Endodermal cell (in vitro differentiated cells): ENCODE data around the gene CBR3. TPM values are rescaled to one million over a fixed set of nuclear protein-coding genes. Genes with fewer than 3 reads are reported as not detected.
A peak's percentile ranks its signal among the peaks of the same experiment; 100 is the strongest.

Experiments
- DNase-seq: peaks from one replicate; pipeline ENCODE4 v3.0.0-alpha.2; 2017
- H3K27ac ChIP-seq: 2 replicates; pipeline ENCODE4 v1.5.1; 2013; ENCODE audit warnings: mild to moderate bottlenecking, low read depth, low read length, moderate library complexity
- H3K27me3 ChIP-seq: 2 replicates; pipeline ENCODE4 v1.6.1; 2013; ENCODE audit warnings: mild to moderate bottlenecking, low read length, moderate library complexity; ENCODE audit not compliant: insufficient read depth, control insufficient read depth, poor library complexity, severe bottlenecking
- H3K36me3 ChIP-seq: 2 replicates; pipeline ENCODE4 v1.7.0; 2013; ENCODE audit warnings: mild to moderate bottlenecking, low read length, moderate library complexity; ENCODE audit not compliant: control insufficient read depth, insufficient read depth
- H3K4me1 ChIP-seq: one replicate; pipeline ENCODE4 v1.7.0; 2013; ENCODE audit warnings: low read length; ENCODE audit not compliant: control insufficient read depth, insufficient read depth
- H3K4me3 ChIP-seq: 2 replicates; pipeline ENCODE4 v1.5.1; 2013; ENCODE audit warnings: mild to moderate bottlenecking, low read length, moderate library complexity
- H3K9ac ChIP-seq: 2 replicates; pipeline ENCODE4 v1.6.1; 2013; ENCODE audit warnings: mild to moderate bottlenecking, low read length, moderate library complexity; ENCODE audit not compliant: poor library complexity, severe bottlenecking; ENCODE audit errors: extremely low read depth
- H3K9me3 ChIP-seq: 2 replicates; pipeline ENCODE4 v1.6.1; 2013; ENCODE audit warnings: mild to moderate bottlenecking, low read length, moderate library complexity; ENCODE audit not compliant: control insufficient read depth
- H3K27ac Mint-ChIP-seq: 2 replicates; pipeline ENCODE4 v1.8.0; 2020; ENCODE audit warnings: mixed read lengths
- H3K27me3 Mint-ChIP-seq: 2 replicates; pipeline ENCODE4 v1.8.0; 2021; ENCODE audit warnings: mild to moderate bottlenecking, mixed read lengths; ENCODE audit not compliant: insufficient read depth
- H3K36me3 Mint-ChIP-seq: 2 replicates; pipeline ENCODE4 v1.8.0; 2020; ENCODE audit warnings: low read depth, mixed read lengths
- H3K4me1 Mint-ChIP-seq: 2 replicates; pipeline ENCODE4 v1.8.0; 2020; ENCODE audit warnings: mixed read lengths
- H3K4me3 Mint-ChIP-seq: 2 replicates; pipeline ENCODE4 v1.8.0; 2020; ENCODE audit warnings: mild to moderate bottlenecking, moderate library complexity, mixed read lengths
- H3K9me3 Mint-ChIP-seq: 2 replicates; pipeline ENCODE4 v1.8.0; 2020; ENCODE audit warnings: mild to moderate bottlenecking, mixed read lengths
- WGBS, 2 experiments: methylation state at CpG; one replicate each; pipeline versions ENCODE4 v1.1.5 to v1.1.7; 2013; ENCODE audit warnings: missing lambda C conversion rate in 2 of 2, mixed read lengths in 1 of 2; ENCODE audit not compliant: insufficient coverage in 1 of 2, insufficient read length in 1 of 2; 5-methylcytosine and 5-hydroxymethylcytosine counted together
- total RNA-seq, 2 donors: library from RNA; stranded (reverse); fragmentation: NEBNext Ultra II Directional in 1 of 2; extraction: Animal tissue kit (Norgen Biotek cat#: 25700) in 1 of 2; gene quantifications; 2 replicates in 1 of 2; 3 replicates in 1 of 2; pipeline ENCODE4 v1.2.1, GENCODE V29; 2021
- TF ChIP-seq, protein P1 (sequence below): fragments of 200-600 bp; sonication (generic); conservative IDR thresholded peaks from 2 replicates; pipeline ENCODE4 v1.5.0; 2021; ENCODE audit warnings: antibody characterized with exemption, mild to moderate bottlenecking

CBR3 gene
- total RNA-seq, 2 donors from 2014 or later = not detected

DNA sequence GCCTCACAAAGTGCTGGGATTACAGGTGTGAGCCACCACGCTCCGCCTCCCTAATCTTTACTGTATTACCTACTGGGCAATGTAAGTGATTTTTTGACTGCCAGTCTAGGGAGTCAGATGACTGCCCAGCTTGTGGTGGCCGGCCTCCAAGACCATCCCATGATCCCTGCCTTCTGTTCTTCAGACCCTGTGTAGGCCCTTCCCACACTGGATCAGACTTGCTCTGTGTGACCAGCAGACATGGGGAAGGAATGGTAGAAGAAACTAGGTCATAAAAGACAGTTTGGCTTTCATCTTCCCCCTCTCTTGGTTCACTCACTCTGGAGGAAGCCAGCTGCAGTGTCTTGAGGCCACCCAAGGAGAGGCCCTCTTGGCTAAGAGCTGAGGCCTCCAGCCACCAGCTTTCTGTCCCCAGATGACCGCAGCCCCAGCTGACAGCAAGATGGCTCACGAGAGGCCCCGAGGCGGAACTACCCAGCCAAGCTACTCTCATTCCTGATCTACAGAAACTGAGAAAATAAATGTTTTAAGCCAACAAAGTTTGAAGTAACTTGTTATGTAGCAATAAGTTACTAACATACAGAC is 14.5 kb upstream of the CBR3 start:
- Histone ChIP-seq H3K9me3 (no peaks in the 10 kb centered on the region), H3K4me1 (no peaks in the 10 kb centered on the region), H3K36me3 (no peaks in the 10 kb centered on the region), H3K27ac (no peak overlapping the region), H3K9ac (no peak overlapping the region), H3K4me3 (no peak overlapping the region), H3K27me3 (no peaks in the 10 kb centered on the region)
- 86 to 93% methylated on average over 1 to 7 of the region's 7 CpGs for WGBS, 2 experiments
- peaks cover 8% of the 10 kb centered on the region for H3K9me3 Mint-ChIP-seq
- no peak overlapping the region for H3K4me3 Mint-ChIP-seq
- TF ChIP-seq, protein P1, sequence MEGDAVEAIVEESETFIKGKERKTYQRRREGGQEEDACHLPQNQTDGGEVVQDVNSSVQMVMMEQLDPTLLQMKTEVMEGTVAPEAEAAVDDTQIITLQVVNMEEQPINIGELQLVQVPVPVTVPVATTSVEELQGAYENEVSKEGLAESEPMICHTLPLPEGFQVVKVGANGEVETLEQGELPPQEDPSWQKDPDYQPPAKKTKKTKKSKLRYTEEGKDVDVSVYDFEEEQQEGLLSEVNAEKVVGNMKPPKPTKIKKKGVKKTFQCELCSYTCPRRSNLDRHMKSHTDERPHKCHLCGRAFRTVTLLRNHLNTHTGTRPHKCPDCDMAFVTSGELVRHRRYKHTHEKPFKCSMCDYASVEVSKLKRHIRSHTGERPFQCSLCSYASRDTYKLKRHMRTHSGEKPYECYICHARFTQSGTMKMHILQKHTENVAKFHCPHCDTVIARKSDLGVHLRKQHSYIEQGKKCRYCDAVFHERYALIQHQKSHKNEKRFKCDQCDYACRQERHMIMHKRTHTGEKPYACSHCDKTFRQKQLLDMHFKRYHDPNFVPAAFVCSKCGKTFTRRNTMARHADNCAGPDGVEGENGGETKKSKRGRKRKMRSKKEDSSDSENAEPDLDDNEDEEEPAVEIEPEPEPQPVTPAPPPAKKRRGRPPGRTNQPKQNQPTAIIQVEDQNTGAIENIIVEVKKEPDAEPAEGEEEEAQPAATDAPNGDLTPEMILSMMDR = no peak
- no peaks in the 10 kb centered on the region for H3K36me3 Mint-ChIP-seq
- no peak for DNase-seq
- H3K4me1 Mint-ChIP-seq = no peaks in the 10 kb centered on the region
- no peaks in the 10 kb centered on the region for H3K27me3 Mint-ChIP-seq
- no peak overlapping the region for H3K27ac Mint-ChIP-seq

GRCh38 chr21:36122977-36123376 is 11.9 kb upstream of the CBR3 start:
- Histone ChIP-seq H3K4me1 (no peaks in the 10 kb centered on the region), H3K36me3 (no peaks in the 10 kb centered on the region), H3K4me3 (no peak overlapping the region), H3K27ac (no peak overlapping the region), H3K27me3 (no peaks in the 10 kb centered on the region), H3K9me3 (no peaks in the 10 kb centered on the region), H3K9ac (no peak overlapping the region)
- H3K36me3 Mint-ChIP-seq = no peaks in the 10 kb centered on the region
- no peaks in the 10 kb centered on the region for H3K27me3 Mint-ChIP-seq
- H3K27ac Mint-ChIP-seq = no peak overlapping the region
- DNase-seq = no peak
- no peaks in the 10 kb centered on the region for H3K9me3 Mint-ChIP-seq
- TF ChIP-seq, protein P1 = peak; percentile 69
- H3K4me3 Mint-ChIP-seq = no peak overlapping the region
- peaks cover 17% of the 10 kb centered on the region for H3K4me1 Mint-ChIP-seq
- 84 to 100% methylated on average over 1 to 4 of the region's 4 CpGs for WGBS, 2 experiments

DNA sequence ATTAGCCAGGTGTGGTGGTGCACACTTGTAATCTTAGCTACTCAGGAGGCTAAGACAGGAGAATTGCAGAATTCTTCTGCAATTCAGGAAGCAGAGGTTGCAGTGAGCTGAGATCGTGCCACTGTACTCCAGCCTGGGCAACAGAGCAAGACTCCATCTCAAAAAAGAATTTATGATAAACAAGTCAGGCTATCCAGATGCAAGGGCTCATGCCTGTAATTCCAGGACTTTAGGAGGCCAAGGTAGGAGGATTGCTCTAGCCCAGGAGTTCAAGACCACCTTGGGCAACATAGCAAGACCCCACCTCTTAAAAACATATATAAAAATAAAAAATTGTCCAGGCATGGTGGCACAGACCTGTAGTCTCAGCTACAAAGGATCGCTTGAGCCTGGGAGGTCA is 10.5 kb upstream of the CBR3 start:
- no peak overlapping the region for H3K9ac ChIP-seq
- Mint-ChIP-seq H3K27me3 (peaks cover 3% of the 10 kb centered on the region), H3K27ac (no peak overlapping the region), H3K4me1 (peaks cover 22% of the 10 kb centered on the region), H3K36me3 (no peaks in the 10 kb centered on the region), H3K4me3 (no peak overlapping the region), H3K9me3 (no peaks in the 10 kb centered on the region)
- WGBS, 2 experiments = 94% methylated on average over 2 of the region's 2 CpGs
- no peak overlapping the region for H3K27ac ChIP-seq
- TF ChIP-seq, protein P1 = no peak
- no peaks in the 10 kb centered on the region for H3K9me3 ChIP-seq
- no peaks in the 10 kb centered on the region for H3K36me3 ChIP-seq
- no peaks in the 10 kb centered on the region for H3K4me1 ChIP-seq
- H3K4me3 ChIP-seq = no peak overlapping the region
- DNase-seq = peak; percentile 7
- H3K27me3 ChIP-seq = no peaks in the 10 kb centered on the region
